Natural killer cell treated with Interleukin-12 subunit alpha and Interleukin-12 subunit beta and Interleukin-15 and Interleukin-18, amount 100 ng/mL, for 72 hours (primary cell): Measurements from ENCODE around the gene VWA3B. TPM values are rescaled to one million over a fixed set of nuclear protein-coding genes. Genes with fewer than 3 reads are reported as not detected.
A peak's percentile ranks its signal among the peaks of the same experiment; 100 is the strongest.

Experiments used
- ATAC-seq, 2 donors: fragments of 150-1000 bp; cut with Tn5 transposase in 1 of 2; sonication (Bioruptor Pico), chemical (Tn5 transposase) in 1 of 2; 2 replicates each; pipeline ENCODE4 v1.10.0; 2021
- DNase-seq: peaks from one replicate; pipeline ENCODE4 v3.0.0; 2022; ENCODE audit warnings: low spot score
- H3K27ac Mint-ChIP-seq, 2 donors: 1 replicate in 1 of 2; 2 replicates in 1 of 2; pipeline ENCODE4 v1.8.0; 2022; ENCODE audit warnings: mixed read lengths in 2 of 2, mild to moderate bottlenecking in 1 of 2, moderate library complexity in 1 of 2
- H3K27me3 Mint-ChIP-seq, 2 donors: 1 replicate in 1 of 2; 2 replicates in 1 of 2; pipeline ENCODE4 v1.8.0; 2022; ENCODE audit warnings: mixed read lengths in 2 of 2
- H3K36me3 Mint-ChIP-seq: one replicate; pipeline ENCODE4 v1.8.0; 2022; ENCODE audit warnings: mixed read lengths
- H3K4me1 Mint-ChIP-seq, 2 donors: 1 replicate in 1 of 2; 2 replicates in 1 of 2; pipeline ENCODE4 v1.8.0; 2022; ENCODE audit warnings: low read depth in 2 of 2, mixed read lengths in 2 of 2, mild to moderate bottlenecking in 1 of 2
- H3K4me3 Mint-ChIP-seq: one replicate; pipeline ENCODE4 v1.8.0; 2022; ENCODE audit warnings: mixed read lengths
- H3K9me3 Mint-ChIP-seq: 2 replicates; pipeline ENCODE4 v1.8.0; 2022; ENCODE audit warnings: mixed read lengths
- total RNA-seq, 2 donors: library from RNA; stranded (reverse); gene quantifications; one replicate each; pipeline ENCODE4 v1.2.3, GENCODE V29; 2022

Gene VWA3B
- total RNA-seq, 2 donors from 2014 or later: not detected

GRCh38 chr2:98063291-98063854 is 23.6 kb upstream of the VWA3B start:
- Mint-ChIP-seq H3K4me1 (no peaks in the 10 kb centered on the region), H3K36me3 (no peaks in the 10 kb centered on the region), H3K27me3 (peaks cover 21 to 26% of the 10 kb centered on the region in 2 donors), H3K9me3 (no peaks in the 10 kb centered on the region), H3K27ac (no peak overlapping the region), H3K4me3 (no peak overlapping the region)
- ATAC-seq: no peak
- no peak for DNase-seq

- ATAC-seq: no peak
- Mint-ChIP-seq H3K9me3 (no peaks in the 10 kb centered on the region), H3K36me3 (no peaks in the 10 kb centered on the region), H3K4me3 (no peak overlapping the region), H3K27me3 (peaks cover 21 to 26% of the 10 kb centered on the region in 2 donors), H3K27ac (no peak overlapping the region), H3K4me1 (no peaks in the 10 kb centered on the region)
- no peak for DNase-seq
These were observed 21.2 kb upstream of the VWA3B start for GRCh38 chr2:98065808-98066207.

DNA sequence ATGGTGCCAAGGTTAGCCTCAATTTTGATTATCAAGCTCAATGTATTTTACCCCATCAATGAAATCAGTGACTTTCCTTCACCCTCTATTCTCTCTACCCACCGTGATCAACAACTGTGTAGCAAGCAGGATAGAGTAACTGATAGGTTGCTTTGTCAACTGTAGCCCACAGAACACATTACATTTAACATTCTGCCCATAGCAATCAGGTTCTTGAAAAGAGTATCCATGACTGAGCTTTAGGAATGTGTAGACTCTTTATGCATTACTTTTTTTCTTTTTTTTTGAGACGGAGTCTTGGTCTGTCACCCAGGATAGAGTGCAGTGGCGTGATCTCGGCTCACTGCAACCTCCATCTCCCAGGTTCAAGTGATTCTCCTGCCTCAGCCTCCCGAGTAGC is 19.8 kb upstream of the VWA3B start:
- Mint-ChIP-seq H3K27me3 (peaks cover 16 to 26% of the 10 kb centered on the region in 2 donors), H3K4me1 (no peaks in the 10 kb centered on the region), H3K36me3 (no peaks in the 10 kb centered on the region), H3K4me3 (no peak overlapping the region), H3K27ac (no peak overlapping the region), H3K9me3 (no peaks in the 10 kb centered on the region)
- ATAC-seq: no peak
- DNase-seq: no peak

- H3K36me3 Mint-ChIP-seq: no peaks in the 10 kb centered on the region
- H3K27ac Mint-ChIP-seq: no peak overlapping the region
- DNase-seq (no peak), ATAC-seq (no peak)
- peaks cover 14 to 15% of the 10 kb centered on the region in 2 donors for H3K27me3 Mint-ChIP-seq
- no peaks in the 10 kb centered on the region for H3K4me1 Mint-ChIP-seq
- no peak overlapping the region for H3K4me3 Mint-ChIP-seq
- H3K9me3 Mint-ChIP-seq: no peaks in the 10 kb centered on the region
These were observed 16.9 kb upstream of the VWA3B start for GRCh38 chr2:98070081-98070480.

GRCh38 chr2:98072442-98072841 is 14.5 kb upstream of the VWA3B start:
- no peak for ATAC-seq
- Mint-ChIP-seq H3K36me3 (no peaks in the 10 kb centered on the region), H3K9me3 (no peaks in the 10 kb centered on the region)

GRCh38 chr2:98078701-98079100 is 8.3 kb upstream of the VWA3B start:
- H3K4me1 Mint-ChIP-seq: peaks cover 5% of the 10 kb centered on the region in 2 donors
- DNase-seq (no peak), ATAC-seq (no peak)
- H3K4me3 Mint-ChIP-seq: no peak overlapping the region
- no peak overlapping the region for H3K27ac Mint-ChIP-seq
- peaks cover 9% of the 10 kb centered on the region for H3K36me3 Mint-ChIP-seq
- H3K9me3 Mint-ChIP-seq: no peaks in the 10 kb centered on the region
- peaks cover 10 to 11% of the 10 kb centered on the region in 2 donors for H3K27me3 Mint-ChIP-seq

More at GRCh38 chr2:98072442-98072841, 14.5 kb upstream of the VWA3B start:
- Mint-ChIP-seq H3K27ac (no peak overlapping the region), H3K27me3 (peaks cover 0 to 5% of the 10 kb centered on the region in 2 donors), H3K4me3 (no peak overlapping the region), H3K4me1 (no peaks in the 10 kb centered on the region)
- DNase-seq: no peak

GRCh38 chr2:98084151-98084868 is 2.7 kb upstream of the VWA3B start:
- DNase-seq (no peak), ATAC-seq (no peak)
- Mint-ChIP-seq H3K4me1 (peaks cover 18 to 23% of the 10 kb centered on the region in 2 donors), H3K27me3 (peaks cover 32 to 52% of the 10 kb centered on the region in 2 donors), H3K27ac (no peak overlapping the region), H3K9me3 (no peaks in the 10 kb centered on the region), H3K36me3 (peaks cover 4% of the 10 kb centered on the region), H3K4me3 (no peak overlapping the region)

GRCh38 chr2:98084869-98085238 is 2.1 kb upstream of the VWA3B start:
- Mint-ChIP-seq H3K9me3 (no peaks in the 10 kb centered on the region), H3K4me3 (no peak overlapping the region), H3K36me3 (peaks cover 4% of the 10 kb centered on the region), H3K27me3 (peaks cover 32 to 54% of the 10 kb centered on the region in 2 donors), H3K4me1 (peaks cover 18 to 23% of the 10 kb centered on the region in 2 donors), H3K27ac (no peak overlapping the region)
- DNase-seq (no peak), ATAC-seq (no peak)

DNA sequence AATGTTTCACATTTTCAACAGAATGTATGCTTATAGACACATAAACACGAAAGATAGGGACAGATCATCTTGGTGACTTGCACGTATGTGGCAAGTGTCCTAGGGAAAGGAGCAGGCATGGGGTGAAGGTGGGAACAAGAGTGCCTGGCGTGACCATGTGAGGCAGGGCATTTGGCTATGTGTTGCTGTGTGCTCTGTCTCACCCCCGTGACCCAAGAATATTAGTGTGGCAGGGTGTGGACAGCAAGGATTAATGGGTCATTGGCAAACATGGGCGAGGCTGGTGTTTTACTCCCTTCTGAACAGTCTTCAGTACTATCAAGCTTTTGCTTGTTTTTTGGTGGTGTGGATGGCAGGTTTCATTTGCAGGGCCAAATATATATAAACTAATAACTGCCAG is 1.3 kb upstream of the VWA3B start:
- Mint-ChIP-seq H3K27me3 (peaks cover 32 to 54% of the 10 kb centered on the region in 2 donors), H3K4me1 (peaks cover 18 to 23% of the 10 kb centered on the region in 2 donors), H3K9me3 (no peaks in the 10 kb centered on the region), H3K27ac (no peak overlapping the region), H3K36me3 (peaks cover 4% of the 10 kb centered on the region), H3K4me3 (peak overlapping the region; percentile 91)
- ATAC-seq (no peak), DNase-seq (no peak)

DNA sequence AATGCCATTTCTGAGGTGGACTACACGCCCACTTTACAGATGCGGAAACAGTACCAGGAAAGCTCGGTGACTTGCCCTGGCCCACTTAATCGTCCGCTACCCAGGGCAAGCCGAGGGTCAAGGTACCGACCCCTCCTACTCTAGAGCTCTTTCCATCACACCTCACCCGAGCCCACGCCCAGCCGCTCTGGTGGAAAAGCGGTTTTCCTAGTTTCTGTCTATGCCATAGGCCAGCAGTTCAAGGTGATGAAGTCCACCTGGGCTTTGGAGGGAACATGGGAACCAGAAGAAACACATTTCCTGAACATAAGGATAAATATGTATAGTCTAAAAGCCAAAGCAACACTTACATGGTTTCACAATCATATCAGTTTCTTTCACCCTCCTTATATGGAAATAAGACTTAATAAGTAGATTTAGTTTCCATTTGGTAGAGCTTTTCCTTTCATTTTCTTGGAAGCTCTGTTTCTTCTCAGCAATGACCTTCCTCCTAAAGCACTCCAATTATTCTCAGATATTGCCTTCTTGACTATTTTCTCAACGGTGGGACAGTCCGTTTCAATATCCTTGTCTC is 567 bp downstream of the VWA3B start:
- Mint-ChIP-seq H3K36me3 (peaks cover 4% of the 10 kb centered on the region), H3K9me3 (no peaks in the 10 kb centered on the region), H3K27ac (peak overlapping the region in 1 of 2 donors; percentile 49), H3K4me3 (peak overlapping the region; percentile 91), H3K4me1 (peaks cover 14 to 18% of the 10 kb centered on the region in 2 donors), H3K27me3 (peaks cover 32 to 54% of the 10 kb centered on the region in 2 donors)
- peak in 1 of 2 donors; percentile 36 for ATAC-seq
- DNase-seq: no peak

GRCh38 chr2:98088261-98088660 is 1.3 kb downstream of the VWA3B start:
- H3K9me3 Mint-ChIP-seq: no peaks in the 10 kb centered on the region
- H3K27ac Mint-ChIP-seq: peak overlapping the region in 1 of 2 donors; percentile 49
- H3K4me3 Mint-ChIP-seq: no peak overlapping the region
- peaks cover 4% of the 10 kb centered on the region for H3K36me3 Mint-ChIP-seq
- DNase-seq: no peak
- H3K27me3 Mint-ChIP-seq: peaks cover 27 to 48% of the 10 kb centered on the region in 2 donors
- H3K4me1 Mint-ChIP-seq: peaks cover 14 to 18% of the 10 kb centered on the region in 2 donors
- ATAC-seq: no peak

GRCh38 chr2:98089941-98090340 is 3.0 kb downstream of the VWA3B start:
- no peak for ATAC-seq
- Mint-ChIP-seq H3K9me3 (no peaks in the 10 kb centered on the region), H3K4me3 (no peak overlapping the region), H3K27me3 (peaks cover 24 to 51% of the 10 kb centered on the region in 2 donors), H3K36me3 (peaks cover 4% of the 10 kb centered on the region), H3K27ac (no peak overlapping the region), H3K4me1 (peaks cover 14 to 18% of the 10 kb centered on the region in 2 donors)
- DNase-seq: no peak

DNA sequence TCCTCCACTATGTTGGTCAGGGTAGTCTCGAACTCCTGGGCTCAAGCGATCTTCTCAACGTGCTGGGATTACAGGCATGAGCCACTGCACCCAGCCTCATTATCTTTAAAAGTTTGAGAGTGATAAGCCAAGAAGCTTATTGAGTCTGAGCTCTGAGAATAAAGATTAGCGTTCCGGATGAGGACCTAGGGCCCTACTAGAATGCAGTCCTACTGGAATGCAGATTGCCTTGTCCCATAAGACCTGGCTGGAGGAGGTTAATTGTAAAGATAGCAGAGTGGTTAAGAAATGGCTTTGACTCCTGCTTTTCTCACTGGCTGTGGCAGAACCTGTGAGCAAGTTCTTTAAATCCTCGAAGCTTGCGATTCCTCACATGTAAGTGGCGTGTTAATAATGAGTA is 4.0 kb downstream of the VWA3B start:
- Mint-ChIP-seq H3K4me3 (no peak overlapping the region), H3K4me1 (peaks cover 14 to 18% of the 10 kb centered on the region in 2 donors), H3K27me3 (peaks cover 14 to 45% of the 10 kb centered on the region in 2 donors), H3K36me3 (peaks cover 9% of the 10 kb centered on the region), H3K9me3 (no peaks in the 10 kb centered on the region), H3K27ac (no peak overlapping the region)
- DNase-seq (no peak), ATAC-seq (no peak)

DNA sequence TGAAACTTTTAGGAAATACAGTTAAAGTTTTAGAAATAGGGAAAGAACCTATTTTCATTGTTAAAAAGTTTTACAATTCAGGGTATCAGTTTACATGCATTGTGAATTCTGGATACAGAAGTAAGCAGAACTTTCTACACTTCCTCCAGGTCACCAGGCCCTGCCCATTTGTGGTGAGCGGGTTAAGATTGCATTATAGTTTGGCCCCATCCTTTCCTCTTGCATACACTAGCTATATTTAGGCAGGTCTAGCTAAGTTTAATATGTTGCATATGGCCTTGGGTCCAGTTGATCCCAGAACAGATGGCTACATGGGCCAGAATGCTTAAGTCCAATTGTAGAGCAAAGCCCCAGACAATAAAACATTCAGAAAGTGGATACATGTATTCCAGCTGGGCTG is 4.8 kb downstream of the VWA3B start:
- H3K4me3 Mint-ChIP-seq: no peak overlapping the region
- H3K36me3 Mint-ChIP-seq: peaks cover 16% of the 10 kb centered on the region
- ATAC-seq: no peak
- peaks cover 9 to 13% of the 10 kb centered on the region in 2 donors for H3K4me1 Mint-ChIP-seq
- no peak for DNase-seq
- no peak overlapping the region for H3K27ac Mint-ChIP-seq
- H3K9me3 Mint-ChIP-seq: no peaks in the 10 kb centered on the region
- peaks cover 13 to 41% of the 10 kb centered on the region in 2 donors for H3K27me3 Mint-ChIP-seq
